Endothelial cell of hepatic sinusoid (primary cell): ENCODE measurements around the gene OSBPL5.
"Not testable (repeated sequence)": the region's sequence is repeated elsewhere in the genome, so short reads cannot be mapped to it uniquely, and the experiment has no call there.

ENCODE experiments used
- in situ Hi-C: cut with HindIII; loops from 2 replicates; pipeline ENCODE4 v1.10.0; 2017; ENCODE audit warnings: low sequenced_read_pairs

The OSBPL5 gene

GRCh38 chr11:3089236-3090061 is 75.7 kb downstream of the OSBPL5 start:
- in situ Hi-C loops, result loop anchor here (5.0 kb wide), 1 partner anchor 37 kb away; no protein-coding TSS in a partner anchor

GRCh38 chr11:3088806-3089205 is 76.3 kb downstream of the OSBPL5 start:
- in situ Hi-C loops, result loop anchor here (5.0 kb wide), 1 partner anchor 37 kb away; no protein-coding TSS in a partner anchor

- in situ Hi-C loops, result loop anchor here (5.0 kb wide), 1 partner anchor 36 kb away; no protein-coding TSS in a partner anchor
Observed at GRCh38 chr11:3087821-3088800, 77.0 kb downstream of the OSBPL5 start.

- in situ Hi-C loops, result loop anchor here (5.0 kb wide), 1 partner anchor 35 kb away; no protein-coding TSS in a partner anchor
Observed at GRCh38 chr11:3087373-3087772, 77.7 kb downstream of the OSBPL5 start.

- in situ Hi-C loops, result loop anchor here (5.0 kb wide), 1 partner anchor 34 kb away; no protein-coding TSS in a partner anchor
Observed at GRCh38 chr11:3086671-3087150, 78.4 kb downstream of the OSBPL5 start.

- in situ Hi-C loops, result loop anchor here (5.0 kb wide), 1 partner anchor 34 kb away; no protein-coding TSS in a partner anchor
Observed at GRCh38 chr11:3086114-3086513, 79.0 kb downstream of the OSBPL5 start.

GRCh38 chr11:3085052-3085451 is 80.1 kb downstream of the OSBPL5 start:
- in situ Hi-C loops, result loop anchor here (5.0 kb wide), 1 partner anchor 33 kb away; no protein-coding TSS in a partner anchor

- in situ Hi-C loops, result no loop called here
Observed at GRCh38 chr11:3083321-3083720, 81.8 kb downstream of the OSBPL5 start.

GRCh38 chr11:3081386-3081751 is 83.7 kb downstream of the OSBPL5 start:
- in situ Hi-C loops, result no loop called here

GRCh38 chr11:3080733-3081385 is 84.3 kb downstream of the OSBPL5 start:
- in situ Hi-C loops, result no loop called here

- in situ Hi-C loops, result no loop called here
Observed at GRCh38 chr11:3080104-3080503, 85.0 kb downstream of the OSBPL5 start.

GRCh38 chr11:3077846-3078440 is 87.2 kb downstream of the OSBPL5 start:
- in situ Hi-C loops, result no loop called here

- in situ Hi-C loops, result no loop called here
Observed at GRCh38 chr11:3077189-3077836, 87.8 kb downstream of the OSBPL5 start.

GRCh38 chr11:3074912-3075589 is 90.1 kb downstream of the OSBPL5 start:
- in situ Hi-C loops, result no loop called here

- in situ Hi-C loops, result no loop called here
Observed at GRCh38 chr11:3073029-3073435, 92.1 kb downstream of the OSBPL5 start.

GRCh38 chr11:3069425-3069824 is 95.7 kb downstream of the OSBPL5 start:
- in situ Hi-C loops, result no loop called here

- in situ Hi-C loops, result not testable (repeated sequence)
Observed at GRCh38 chr11:3066308-3066707, 98.8 kb downstream of the OSBPL5 start.

GRCh38 chr11:3064709-3065108 is 100.4 kb downstream of the OSBPL5 start:
- in situ Hi-C loops, result not testable (repeated sequence)

- in situ Hi-C loops, result not testable (repeated sequence)
Observed at GRCh38 chr11:3063876-3064275, 101.2 kb downstream of the OSBPL5 start.
